Gastrocnemius medialis (tissue), 4 donors: ENCODE data around the gene PDXDC1.
"Not testable (repeated sequence)": the region's sequence is repeated elsewhere in the genome, so short reads cannot be mapped to it uniquely, and the experiment has no call there.

Source experiments
- CTCF ChIP-seq, 5 experiments: fragments of 450-650 bp in 3 of 5; fragments of 200-600 bp in 2 of 5; sonication (generic) in 2 of 5; IDR thresholded peaks in 4 of 5; conservative IDR thresholded peaks in 1 of 5; 1 replicate in 4 of 5; 2 replicates in 1 of 5; pipeline ENCODE4 v1.5.1; 2016 to 2019; ENCODE audit warnings: antibody characterized with exemption in 5 of 5, mild to moderate bottlenecking in 3 of 5, moderate library complexity in 3 of 5
- POLR2A ChIP-seq, 2 donors: fragments of 450-650 bp; IDR thresholded peaks; one replicate each; pipeline ENCODE4 v1.6.1; 2017; ENCODE audit warnings: antibody characterized with exemption in 2 of 2, mild to moderate bottlenecking in 2 of 2, moderate library complexity in 2 of 2

DNA sequence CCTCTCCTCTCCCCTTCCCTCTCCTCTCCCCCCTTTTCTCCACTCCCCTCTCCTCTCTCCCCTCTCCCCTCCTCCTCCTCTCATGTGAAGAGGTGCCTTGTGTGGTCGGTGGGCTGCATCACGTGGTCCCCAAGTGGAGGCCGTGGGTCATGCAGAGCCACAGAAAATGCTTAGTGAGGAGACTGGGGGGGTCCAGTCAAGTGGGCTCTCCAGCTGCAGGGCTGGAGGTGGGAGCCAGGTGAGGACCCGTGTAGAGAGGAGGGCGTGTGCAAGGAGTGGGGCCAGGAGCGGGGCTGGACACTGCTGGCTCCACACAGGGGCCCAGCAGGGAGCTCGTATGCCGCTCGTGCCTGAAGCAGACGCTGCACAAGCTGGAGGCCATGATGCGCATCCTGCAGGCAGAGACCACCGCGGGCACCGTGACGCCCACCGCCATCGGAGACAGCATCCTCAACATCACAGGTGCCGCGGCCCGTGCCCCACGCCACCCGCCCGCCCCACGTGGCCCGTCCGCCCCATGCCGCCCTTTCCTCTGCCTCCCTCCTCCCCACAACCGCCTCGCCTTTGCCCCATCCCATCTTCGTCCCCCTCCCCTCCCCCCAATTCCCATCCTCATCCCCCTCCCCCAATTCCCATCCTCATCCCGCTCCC is 46.6 kb upstream of the PDXDC1 start:
- not testable (repeated sequence) for TF ChIP-seq POLR2A (IDR thresholded peaks at IDR 0.05); CTCF (IDR thresholded peaks at IDR 0.05 in 4 of 5, conservative IDR thresholded peaks at IDR 0.05 in 1 of 5)
